RWPE2 (cell line): ENCODE results near the gene GADD45GIP1.

Experiments
- ATAC-seq: fragments of 200-7000 bp; cut with Tn5 transposase; 3 replicates; pipeline ENCODE4 v1.9.1; 2021; ENCODE audit warnings: low read depth
- DNase-seq: peaks from one replicate; pipeline ENCODE4 v3.0.0-alpha.2; 2020; ENCODE audit warnings: low spot score
- H3K27ac ChIP-seq: fragments of 450-650 bp; 2 replicates; pipeline ENCODE4 v1.5.1; 2017; ENCODE audit warnings: mild to moderate bottlenecking; ENCODE audit not compliant: poor library complexity, severe bottlenecking
- H3K27me3 ChIP-seq: fragments of 250-450 bp; sonication (Bioruptor Pico); 2 replicates; pipeline ENCODE4 v1.5.1; 2021; ENCODE audit warnings: mild to moderate bottlenecking, moderate library complexity; ENCODE audit not compliant: insufficient read depth, poor library complexity, severe bottlenecking
- H3K36me3 ChIP-seq: fragments of 250-450 bp; sonication (Bioruptor Pico); 2 replicates; pipeline ENCODE4 v1.5.1; 2020; ENCODE audit warnings: low read depth, mild to moderate bottlenecking, moderate library complexity
- H3K4me1 ChIP-seq: fragments of 250-450 bp; sonication (Bioruptor Pico); 2 replicates; pipeline ENCODE4 v1.5.1; 2021; ENCODE audit warnings: mild to moderate bottlenecking, moderate library complexity; ENCODE audit not compliant: insufficient read depth, poor library complexity, severe bottlenecking
- H3K4me3 ChIP-seq: fragments of 250-450 bp; sonication (Bioruptor Pico); 2 replicates; pipeline ENCODE4 v1.5.1; 2021; ENCODE audit warnings: mild to moderate bottlenecking, moderate library complexity; ENCODE audit not compliant: severe bottlenecking
- H3K9me3 ChIP-seq: fragments of 250-450 bp; sonication (Bioruptor Pico); 2 replicates; pipeline ENCODE4 v1.5.1; 2021; ENCODE audit warnings: mild to moderate bottlenecking, moderate library complexity; ENCODE audit not compliant: severe bottlenecking
- TF ChIP-seq, protein P1 (sequence below): fragments of 450-650 bp; IDR thresholded peaks from one replicate; pipeline ENCODE4 v1.5.1; 2017; ENCODE audit warnings: mild to moderate bottlenecking, moderate library complexity; ENCODE audit not compliant: poor library complexity, severe bottlenecking

GADD45GIP1 gene

DNA sequence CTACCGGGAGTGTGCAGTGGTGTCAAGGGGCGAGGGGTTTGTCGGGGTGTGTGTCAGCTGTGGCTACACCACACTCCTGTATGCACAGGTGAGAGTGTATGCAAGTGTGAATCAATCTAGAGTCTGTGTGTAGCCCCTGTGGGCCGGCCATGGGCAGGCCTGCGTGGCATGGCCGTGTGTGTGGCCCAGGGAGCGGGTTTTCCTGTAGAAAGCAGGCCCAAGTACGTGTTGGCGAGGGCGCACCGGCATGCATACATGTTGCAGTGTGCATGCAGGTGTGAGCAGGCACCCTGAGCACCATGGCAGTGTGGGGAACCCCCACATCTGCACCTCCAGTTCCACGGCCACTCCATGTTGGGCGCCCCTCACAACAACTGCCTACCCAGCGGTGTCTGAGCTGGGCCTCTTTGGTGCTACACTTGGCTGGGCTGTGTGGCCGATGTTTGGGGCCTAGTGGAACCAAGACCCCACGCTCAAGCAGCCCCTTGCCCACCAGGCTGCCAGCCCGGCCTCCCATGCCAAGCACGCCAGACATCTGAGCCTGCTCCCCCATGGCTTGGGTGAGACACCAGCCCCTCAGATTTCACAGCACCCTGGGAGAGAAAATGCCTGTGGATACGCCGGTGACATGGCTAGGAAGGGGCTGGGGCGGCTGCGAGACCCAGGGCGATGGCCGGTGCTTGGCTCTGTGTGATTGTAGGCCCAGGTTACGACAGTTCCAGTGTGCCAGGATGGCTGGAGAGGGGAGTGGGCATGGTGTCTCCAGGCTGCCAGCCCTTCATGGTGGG is 40.4 kb upstream of the GADD45GIP1 start:
- Histone ChIP-seq H3K4me1 (no peaks in the 10 kb centered on the region), H3K27ac (no peak overlapping the region), H3K27me3 (no peaks in the 10 kb centered on the region), H3K4me3 (no peak overlapping the region), H3K9me3 (no peaks in the 10 kb centered on the region), H3K36me3 (peaks cover 3% of the 10 kb centered on the region; the same call in 1 of the 2 replicates)
- TF ChIP-seq, protein P1, sequence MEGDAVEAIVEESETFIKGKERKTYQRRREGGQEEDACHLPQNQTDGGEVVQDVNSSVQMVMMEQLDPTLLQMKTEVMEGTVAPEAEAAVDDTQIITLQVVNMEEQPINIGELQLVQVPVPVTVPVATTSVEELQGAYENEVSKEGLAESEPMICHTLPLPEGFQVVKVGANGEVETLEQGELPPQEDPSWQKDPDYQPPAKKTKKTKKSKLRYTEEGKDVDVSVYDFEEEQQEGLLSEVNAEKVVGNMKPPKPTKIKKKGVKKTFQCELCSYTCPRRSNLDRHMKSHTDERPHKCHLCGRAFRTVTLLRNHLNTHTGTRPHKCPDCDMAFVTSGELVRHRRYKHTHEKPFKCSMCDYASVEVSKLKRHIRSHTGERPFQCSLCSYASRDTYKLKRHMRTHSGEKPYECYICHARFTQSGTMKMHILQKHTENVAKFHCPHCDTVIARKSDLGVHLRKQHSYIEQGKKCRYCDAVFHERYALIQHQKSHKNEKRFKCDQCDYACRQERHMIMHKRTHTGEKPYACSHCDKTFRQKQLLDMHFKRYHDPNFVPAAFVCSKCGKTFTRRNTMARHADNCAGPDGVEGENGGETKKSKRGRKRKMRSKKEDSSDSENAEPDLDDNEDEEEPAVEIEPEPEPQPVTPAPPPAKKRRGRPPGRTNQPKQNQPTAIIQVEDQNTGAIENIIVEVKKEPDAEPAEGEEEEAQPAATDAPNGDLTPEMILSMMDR = no peak
- peak; percentile 4; the same call in 2 of the 3 replicates for ATAC-seq
- DNase-seq = no peak

DNA sequence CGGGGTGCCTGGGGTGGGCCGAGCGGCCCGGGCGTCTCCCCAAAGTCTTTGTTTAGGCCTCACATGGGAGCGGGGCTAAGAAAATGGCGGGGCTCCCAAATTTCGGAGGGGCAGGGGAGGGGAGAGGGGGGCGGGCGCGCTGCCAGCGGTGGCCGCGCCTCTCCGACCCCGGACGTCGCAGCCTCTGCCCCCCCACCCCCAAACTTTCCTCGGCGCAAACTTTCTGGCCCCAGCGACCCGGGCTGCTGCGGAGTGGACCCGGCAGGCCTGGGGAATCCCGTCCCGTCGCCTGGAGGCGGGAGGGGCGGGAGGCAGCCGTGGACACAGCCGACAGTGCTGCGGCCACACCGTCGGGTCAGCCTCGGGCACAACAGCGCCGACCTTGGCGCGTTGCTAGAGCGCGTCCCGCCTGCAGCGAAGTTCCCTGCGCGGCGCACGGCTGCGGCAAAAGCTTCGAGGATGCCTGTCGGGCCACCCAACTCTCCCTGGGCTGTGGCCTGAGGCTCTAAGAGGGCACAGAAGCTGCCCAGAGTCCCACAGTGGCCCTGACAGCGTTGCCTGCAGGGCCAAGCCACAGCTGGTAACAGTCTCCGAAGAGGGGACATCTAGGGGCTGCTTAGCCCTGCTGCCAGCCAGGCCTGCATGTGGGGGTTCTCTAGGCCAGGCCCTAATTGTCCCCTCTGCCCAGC is 39.5 kb upstream of the GADD45GIP1 start:
- TF ChIP-seq, protein P1 = no peak
- peaks cover 3% of the 10 kb centered on the region; the same call in 1 of the 2 replicates for H3K36me3 ChIP-seq
- H3K27ac ChIP-seq = peak overlapping the region; percentile 53
- ATAC-seq = peak; percentile 44
- no peaks in the 10 kb centered on the region for H3K9me3 ChIP-seq
- H3K27me3 ChIP-seq = no peaks in the 10 kb centered on the region
- H3K4me1 ChIP-seq = no peaks in the 10 kb centered on the region
- H3K4me3 ChIP-seq = peak overlapping the region; percentile 53
- DNase-seq = no peak

DNA sequence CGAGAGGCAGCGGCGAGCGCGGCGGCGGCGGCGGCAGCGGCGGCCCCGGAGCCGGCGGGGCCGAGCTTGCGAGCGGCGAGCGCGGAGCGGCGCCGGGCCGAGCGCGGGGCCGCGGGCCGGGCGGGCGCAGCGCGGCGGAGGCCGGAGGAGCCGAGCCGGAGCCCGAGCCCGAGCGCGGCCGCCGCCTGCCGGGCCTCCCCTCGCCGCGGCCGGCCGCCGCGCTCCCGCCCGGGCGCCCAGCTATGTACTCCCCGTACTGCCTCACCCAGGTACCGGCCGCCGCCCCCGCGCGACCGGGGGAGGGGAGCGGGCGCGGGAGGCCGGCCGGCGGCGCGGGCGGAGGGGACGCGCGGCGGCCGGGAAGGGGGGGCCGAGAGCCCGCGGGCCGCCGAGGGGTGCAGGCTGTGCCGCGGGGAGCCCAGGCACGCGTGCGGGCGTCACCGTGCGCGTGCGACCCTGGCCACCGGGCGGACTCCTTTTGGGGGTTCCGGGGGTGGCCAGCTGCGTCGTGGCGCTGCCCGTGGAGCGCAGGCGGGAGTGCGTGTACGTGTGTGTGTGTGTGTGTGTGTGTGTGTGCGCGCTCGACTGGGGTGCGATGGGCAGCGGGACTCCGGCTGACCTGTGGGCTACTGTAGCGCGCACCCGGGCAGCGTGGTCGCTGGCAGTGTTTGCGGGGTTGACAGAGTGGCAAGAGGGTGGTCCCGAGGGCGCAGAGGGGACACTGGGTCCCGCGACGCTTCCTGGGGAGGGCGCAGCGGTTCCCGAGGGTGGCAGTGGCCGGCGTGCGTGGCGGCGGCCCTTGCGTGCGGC is 38.8 kb upstream of the GADD45GIP1 start:
- Histone ChIP-seq H3K9me3 (no peaks in the 10 kb centered on the region), H3K4me1 (no peaks in the 10 kb centered on the region), H3K4me3 (peak overlapping the region; percentile 53), H3K27me3 (no peaks in the 10 kb centered on the region), H3K36me3 (peaks cover 3% of the 10 kb centered on the region; the same call in 1 of the 2 replicates), H3K27ac (peak overlapping the region; percentile 53)
- ATAC-seq (peak; percentile 10; the same call in 2 of the 3 replicates), DNase-seq (no peak)
- TF ChIP-seq, protein P1 = no peak

DNA sequence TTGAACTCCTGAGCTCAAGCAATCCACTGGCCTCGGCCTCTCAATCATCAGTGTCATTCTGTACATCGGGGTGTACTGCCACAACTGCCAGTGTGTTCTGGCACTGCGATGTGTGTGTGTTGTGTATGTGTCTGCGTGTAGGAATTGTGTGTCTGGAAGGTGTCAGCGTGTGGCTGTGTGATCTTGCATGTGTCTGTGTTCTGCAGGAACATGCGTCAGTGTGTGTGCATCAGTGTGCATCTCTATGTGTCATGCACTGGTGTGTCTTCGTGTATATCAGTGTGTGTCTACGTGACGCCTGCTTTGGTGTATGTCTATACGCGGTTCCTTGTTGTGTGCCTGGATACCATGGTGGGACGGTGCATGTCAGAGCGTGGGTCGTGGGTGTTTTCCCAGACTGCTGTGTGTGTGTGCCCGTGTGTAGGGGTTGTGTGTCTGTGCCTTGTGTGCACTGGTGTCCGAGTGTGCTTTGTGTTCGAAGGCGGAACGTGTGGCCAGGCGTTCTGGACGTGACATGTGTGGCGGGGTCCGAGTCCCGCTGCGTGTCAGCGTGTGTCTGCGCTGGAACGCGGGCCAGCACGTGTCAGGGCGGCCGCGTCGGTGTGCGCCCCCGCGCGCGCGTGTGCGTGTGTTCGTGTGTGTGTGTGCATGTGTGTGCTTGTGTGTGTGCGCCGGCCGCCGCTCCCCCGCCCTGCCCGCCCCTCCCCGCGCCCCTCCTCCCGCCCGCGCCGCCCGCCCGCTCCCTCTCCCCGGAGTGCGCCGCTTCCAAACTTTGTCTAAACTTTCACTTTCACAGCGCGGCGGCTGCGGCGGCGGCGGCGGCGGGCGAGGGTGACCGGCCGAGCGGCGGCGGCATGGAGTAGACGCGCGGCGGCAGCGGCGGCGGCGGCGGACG is 37.9 kb upstream of the GADD45GIP1 start, which contains the start of gene NFIX:
NFIX (plus strand) TSS at position 775 of the 895 bp plus-strand sequence. CDS start 363 bp downstream, outside the sequence.
- Histone ChIP-seq H3K4me3 (peak within 1 kb of the TSS; percentile 53), H3K4me1 (no peaks in the 10 kb centered on the region), H3K27ac (peak within 1 kb of the TSS; percentile 53), H3K36me3 (peaks cover 3% of the 10 kb centered on the region; the same call in 1 of the 2 replicates), H3K9me3 (no peaks in the 10 kb centered on the region), H3K27me3 (no peaks in the 10 kb centered on the region)
- ATAC-seq (peak; percentile 44; the same call in 2 of the 3 replicates), DNase-seq (no peak)
- TF ChIP-seq, protein P1 = no peak
